GM08714 (cell line): ENCODE results near the gene IL20.
A peak's percentile ranks its signal among the peaks of the same experiment; 100 is the strongest.

Experiments used
- H3K4me3 ChIP-seq: fragments of 200-500 bp; sonication (Bioruptor generic); 2 replicates; pipeline ENCODE4 v1.5.1; 2014; ENCODE audit warnings: mild to moderate bottlenecking, low read length, inconsistent platforms
- ZNF274 ChIP-seq: IDR thresholded peaks from 2 replicates; pipeline ENCODE4 v1.6.1; 2012; ENCODE audit warnings: mild to moderate bottlenecking, low read depth, low read length

The IL20 gene

GRCh38 chr1:206864939-206865671 is at the start of gene IL20:
IL20 (plus strand) TSS chr1:206865623; CDS start chr1:206865853, 230 bp downstream.
- no peak for TF ChIP-seq ZNF274
- H3K4me3 ChIP-seq: no peak within 1 kb of the TSS

- peak overlapping the region; percentile 39; the same call in 1 of the 2 replicates for H3K4me3 ChIP-seq
- no peak for TF ChIP-seq ZNF274
These were observed 48.8 kb upstream of the IL20 start for GRCh38 chr1:206816390-206817287.

- no peak overlapping the region for H3K4me3 ChIP-seq
- no peak for TF ChIP-seq ZNF274
These were observed 43.9 kb upstream of the IL20 start for GRCh38 chr1:206821493-206821892.

GRCh38 chr1:206823727-206824126 is 41.7 kb upstream of the IL20 start:
- TF ChIP-seq ZNF274: no peak
- no peak overlapping the region for H3K4me3 ChIP-seq

- no peak overlapping the region for H3K4me3 ChIP-seq
- no peak for TF ChIP-seq ZNF274
These were observed 41.1 kb upstream of the IL20 start for GRCh38 chr1:206824331-206824730.

GRCh38 chr1:206826394-206826793 is 39.0 kb upstream of the IL20 start:
- H3K4me3 ChIP-seq: no peak overlapping the region

GRCh38 chr1:206828061-206828460 is 37.4 kb upstream of the IL20 start:
- no peak overlapping the region for H3K4me3 ChIP-seq
- TF ChIP-seq ZNF274: no peak

More at GRCh38 chr1:206826394-206826793, 39.0 kb upstream of the IL20 start:
- no peak for TF ChIP-seq ZNF274

- TF ChIP-seq ZNF274: no peak
- no peak overlapping the region for H3K4me3 ChIP-seq
These were observed 36.7 kb upstream of the IL20 start for GRCh38 chr1:206828765-206829164.

- no peak for TF ChIP-seq ZNF274
- no peak overlapping the region for H3K4me3 ChIP-seq
These were observed 36.1 kb upstream of the IL20 start for GRCh38 chr1:206829282-206829681.

GRCh38 chr1:206829875-206830274 is 35.5 kb upstream of the IL20 start:
- TF ChIP-seq ZNF274: no peak
- H3K4me3 ChIP-seq: no peak overlapping the region

GRCh38 chr1:206831650-206832049 is 33.8 kb upstream of the IL20 start:
- no peak overlapping the region for H3K4me3 ChIP-seq
- TF ChIP-seq ZNF274: no peak

- H3K4me3 ChIP-seq: no peak overlapping the region; the same call in 1 of the 2 replicates
- TF ChIP-seq ZNF274: no peak
These were observed 33.0 kb upstream of the IL20 start for GRCh38 chr1:206832352-206832880.

GRCh38 chr1:206833106-206833680 is 32.2 kb upstream of the IL20 start:
- no peak for TF ChIP-seq ZNF274
- no peak overlapping the region for H3K4me3 ChIP-seq

GRCh38 chr1:206833801-206834200 is 31.6 kb upstream of the IL20 start:
- TF ChIP-seq ZNF274: no peak
- H3K4me3 ChIP-seq: no peak overlapping the region
